GM12872 (cell line): ENCODE measurements around the gene LYRM7.

Source experiments
- CTCF ChIP-seq: IDR thresholded peaks from 3 replicates; pipeline ENCODE4 v1.5.1; 2011; ENCODE audit warnings: low read depth, mild to moderate bottlenecking, low read length, moderate library complexity; ENCODE audit not compliant: insufficient read depth

The LYRM7 gene

DNA sequence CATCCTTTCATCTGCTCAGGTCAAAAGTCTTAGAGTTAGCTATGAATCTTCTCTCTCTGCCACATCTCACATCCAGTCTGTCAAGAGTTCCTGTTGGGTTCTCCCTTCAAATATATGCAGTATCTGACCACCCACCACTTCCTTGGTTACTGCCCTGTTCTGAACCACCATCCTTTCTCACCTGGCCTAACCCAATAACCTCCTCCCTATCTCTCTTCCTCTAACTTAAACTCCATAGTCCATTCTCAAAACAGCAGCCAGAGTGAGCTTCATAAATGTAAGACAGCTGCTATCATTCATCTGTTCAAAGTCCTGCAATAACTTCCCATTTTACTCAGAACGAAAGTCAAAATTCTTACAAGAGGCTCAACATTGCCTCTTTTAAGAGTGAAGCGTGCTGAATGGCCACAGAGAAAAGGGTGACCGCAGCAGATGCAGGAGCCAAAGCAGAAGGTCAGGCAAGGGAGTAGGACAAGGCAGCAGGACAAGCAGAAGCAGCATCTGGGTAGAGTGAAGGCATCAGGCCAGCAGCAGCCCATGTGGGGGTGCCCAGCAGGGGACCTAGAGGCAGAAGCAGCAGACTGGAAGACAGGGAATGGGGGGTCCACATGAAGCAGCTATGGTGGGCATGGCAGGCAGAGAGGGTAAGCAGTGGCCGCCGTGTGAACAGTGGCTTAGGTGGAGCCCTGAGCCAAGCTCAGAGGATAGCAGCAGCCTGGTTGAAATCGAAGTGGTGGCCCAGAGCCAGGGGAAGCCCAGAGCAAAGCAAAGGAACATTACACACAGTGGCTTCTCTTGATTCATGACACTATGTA, 53.9 kb downstream of the LYRM7 start:
- TF ChIP-seq CTCF, result no peak

GRCh38 chr5:131225282-131225974, 54.7 kb downstream of the LYRM7 start:
- TF ChIP-seq CTCF, result no peak

GRCh38 chr5:131226899-131227298, 56.2 kb downstream of the LYRM7 start:
- TF ChIP-seq CTCF, result no peak

GRCh38 chr5:131228646-131229045, 57.9 kb downstream of the LYRM7 start:
- no peak for TF ChIP-seq CTCF

DNA sequence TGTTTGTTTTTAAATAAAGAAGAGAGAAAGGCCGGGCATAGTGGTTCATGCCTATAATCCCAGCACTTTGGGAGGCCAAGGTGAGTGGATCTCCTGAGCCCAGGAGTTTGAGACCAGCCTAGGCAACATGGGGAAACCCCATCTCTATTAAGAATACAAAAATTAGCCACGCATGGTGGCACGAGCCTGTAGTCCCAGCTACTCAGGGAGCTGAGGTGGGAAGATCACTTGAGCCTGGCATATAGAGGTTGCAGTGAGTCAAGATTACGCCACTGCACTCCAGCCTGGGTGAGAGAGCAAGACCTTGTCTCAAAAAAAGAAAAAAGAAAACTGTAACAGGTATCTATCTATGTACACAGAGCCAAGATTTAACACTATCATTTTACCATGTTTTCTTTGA, 58.9 kb downstream of the LYRM7 start:
- TF ChIP-seq CTCF, result no peak

DNA sequence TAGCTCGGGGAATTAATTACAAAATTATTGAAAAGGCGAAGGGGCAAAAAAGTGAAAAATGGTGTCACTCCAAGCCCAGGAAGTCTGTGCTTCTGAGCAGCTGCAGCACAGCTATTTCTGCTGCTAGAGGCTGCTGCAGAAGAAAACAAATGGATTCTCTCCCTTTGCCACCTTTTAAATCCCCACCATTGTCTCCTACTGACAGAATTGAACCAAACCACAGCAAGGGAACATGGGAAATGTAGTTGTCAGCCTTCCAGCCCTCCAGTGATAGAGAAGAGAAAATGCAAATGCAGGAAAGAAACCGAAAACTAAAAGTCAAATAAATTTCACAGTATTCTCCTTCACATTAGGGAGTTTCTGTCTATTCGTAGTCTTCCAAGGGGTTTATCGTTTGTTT, 59.7 kb downstream of the LYRM7 start:
- TF ChIP-seq CTCF, result no peak

- no peak for TF ChIP-seq CTCF
These were observed 68.9 kb downstream of the LYRM7 start for GRCh38 chr5:131239686-131240085.
